Measurements from ENCODE around the gene TNFSF12.

The TNFSF12 gene

DNA sequence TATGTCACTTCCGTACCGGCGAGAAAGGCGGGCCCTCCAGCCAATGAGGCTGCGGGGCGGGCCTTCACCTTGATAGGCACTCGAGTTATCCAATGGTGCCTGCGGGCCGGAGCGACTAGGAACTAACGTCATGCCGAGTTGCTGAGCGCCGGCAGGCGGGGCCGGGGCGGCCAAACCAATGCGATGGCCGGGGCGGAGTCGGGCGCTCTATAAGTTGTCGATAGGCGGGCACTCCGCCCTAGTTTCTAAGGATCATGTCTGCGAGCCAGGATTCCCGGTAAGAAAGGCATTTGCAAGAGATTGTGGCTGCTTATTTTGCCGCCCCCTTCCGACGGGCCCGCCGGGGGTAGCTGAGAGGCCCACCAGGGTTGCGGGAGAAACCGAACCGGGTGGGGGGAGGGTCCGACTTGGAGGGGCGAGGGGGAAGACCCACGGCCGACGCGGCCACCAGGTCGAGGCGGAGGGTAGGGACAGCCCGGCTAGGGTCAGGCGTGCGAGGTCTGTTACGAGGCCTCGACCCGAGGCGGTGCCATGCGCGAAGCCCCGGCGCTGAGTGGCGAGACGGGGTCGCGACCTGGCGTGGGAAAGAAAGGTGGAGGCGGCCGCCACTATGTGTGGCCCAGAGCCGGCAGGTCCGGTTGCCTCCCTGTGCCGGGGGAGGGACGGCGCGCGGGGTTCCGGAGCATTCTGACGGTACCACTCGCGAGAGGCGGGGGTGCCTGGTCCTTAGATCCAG, 23.9 kb downstream of the TNFSF12 start:
- DNase-seq = peak; percentile 96

DNA sequence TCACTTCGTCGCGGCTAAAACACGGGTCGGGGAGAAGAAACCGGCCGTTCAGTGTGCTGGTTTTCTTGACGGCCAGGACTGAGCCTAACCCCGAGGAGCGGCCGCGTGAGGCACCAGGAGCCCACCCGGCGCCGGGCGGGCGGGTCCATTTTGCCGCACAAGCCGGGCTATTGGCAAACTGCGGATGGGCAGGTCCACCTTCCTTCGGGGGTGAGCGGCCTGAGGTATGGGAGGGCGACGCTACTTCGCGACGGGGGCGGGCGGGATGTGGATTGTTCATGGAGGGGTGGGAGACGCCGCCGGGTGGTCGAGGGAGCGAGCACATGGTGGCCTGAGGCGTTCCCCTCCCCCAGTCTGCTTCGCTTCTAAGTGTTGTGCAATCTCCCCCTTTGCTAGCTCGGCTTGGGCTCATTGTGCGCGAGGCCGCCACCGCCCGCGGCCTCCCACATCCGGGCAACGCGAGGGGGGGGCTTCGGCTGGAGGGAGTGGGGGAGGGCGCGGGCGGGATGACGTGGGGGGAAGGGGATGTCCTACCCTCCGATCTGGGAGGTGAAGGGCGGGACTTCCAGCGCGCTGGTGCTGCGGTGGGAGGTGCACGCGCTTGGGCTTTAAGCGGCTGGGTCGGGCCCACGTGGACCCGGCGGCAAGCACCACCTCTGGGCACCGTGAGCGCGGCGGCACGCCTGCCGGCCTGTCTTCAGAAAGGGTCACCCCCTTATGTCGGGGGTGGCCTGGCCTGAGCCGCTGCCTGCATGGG, 24.6 kb downstream of the TNFSF12 start:
- peak; percentile 80 for DNase-seq

DNA sequence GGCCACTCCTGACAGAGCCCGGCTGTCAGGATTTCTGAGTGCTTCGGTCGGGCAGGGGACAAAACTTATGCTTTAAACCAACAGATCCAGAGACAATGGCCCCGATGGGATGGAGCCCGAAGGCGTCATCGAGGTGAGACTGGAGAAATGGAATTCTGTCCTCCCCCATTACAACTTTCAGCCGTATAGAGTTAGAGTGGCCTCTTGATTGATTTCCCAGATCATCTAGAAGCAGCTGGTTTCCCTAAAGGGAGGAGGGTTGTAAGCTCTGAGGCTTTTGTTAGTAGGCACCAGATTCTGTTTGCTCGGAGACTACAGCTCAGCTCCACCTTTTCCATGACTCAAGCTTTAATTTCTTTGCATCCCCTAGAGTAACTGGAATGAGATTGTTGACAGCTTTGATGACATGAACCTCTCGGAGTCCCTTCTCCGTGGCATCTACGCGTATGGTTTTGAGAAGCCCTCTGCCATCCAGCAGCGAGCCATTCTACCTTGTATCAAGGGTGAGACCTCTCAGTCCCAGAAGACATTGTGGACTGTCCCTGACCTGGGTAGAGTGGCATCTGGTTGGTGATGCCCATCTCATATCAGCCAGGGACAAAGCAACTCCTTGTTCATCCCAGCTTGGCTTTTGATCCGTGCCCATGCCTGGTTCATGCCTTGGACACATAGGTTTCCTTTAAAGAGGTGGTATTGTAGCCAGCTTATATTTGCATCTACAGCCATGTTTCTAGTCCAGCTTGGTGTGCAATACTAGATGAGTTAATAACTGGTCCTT, 25.5 kb downstream of the TNFSF12 start:
- no peak for DNase-seq

DNA sequence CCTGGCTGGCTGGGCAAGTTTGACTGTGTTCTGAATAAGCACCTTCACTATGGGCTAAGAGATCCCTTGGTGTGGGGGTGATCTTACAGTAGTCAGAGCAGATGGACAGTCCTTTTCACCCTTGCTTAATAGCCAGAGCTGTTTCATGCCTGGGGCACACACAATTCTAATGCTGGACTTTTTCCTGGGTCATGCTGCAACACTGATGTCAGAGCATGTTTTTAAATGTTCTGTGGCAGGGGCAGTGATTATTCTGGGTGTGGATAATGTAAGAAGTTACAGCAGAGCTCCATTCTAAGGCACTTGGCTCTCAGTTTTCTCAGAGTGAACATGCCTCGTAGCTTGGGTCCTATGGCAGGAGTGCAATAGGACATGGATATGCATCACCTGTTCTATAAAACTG, 26.6 kb downstream of the TNFSF12 start:
- no peak for DNase-seq

DNA sequence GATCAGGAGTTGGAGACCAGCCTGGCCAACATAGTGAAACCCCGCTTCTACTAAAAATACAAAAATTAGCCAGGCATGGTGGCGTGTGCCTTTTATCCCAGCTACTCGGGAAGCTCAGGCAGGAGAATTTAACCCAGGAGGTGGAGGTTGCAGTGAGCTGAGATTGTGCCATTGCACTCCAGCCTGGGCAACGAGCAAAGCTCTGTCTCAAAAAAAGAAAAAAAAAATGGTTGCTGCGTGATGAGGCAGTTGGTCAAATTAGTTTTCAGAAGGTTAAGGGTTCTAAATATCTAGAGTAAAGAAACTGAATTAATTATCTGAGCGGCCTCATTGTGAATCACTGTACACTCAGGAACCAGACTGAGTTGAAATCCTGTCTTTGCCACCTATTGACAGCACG, 27.1 kb downstream of the TNFSF12 start:
- no peak for DNase-seq

DNA sequence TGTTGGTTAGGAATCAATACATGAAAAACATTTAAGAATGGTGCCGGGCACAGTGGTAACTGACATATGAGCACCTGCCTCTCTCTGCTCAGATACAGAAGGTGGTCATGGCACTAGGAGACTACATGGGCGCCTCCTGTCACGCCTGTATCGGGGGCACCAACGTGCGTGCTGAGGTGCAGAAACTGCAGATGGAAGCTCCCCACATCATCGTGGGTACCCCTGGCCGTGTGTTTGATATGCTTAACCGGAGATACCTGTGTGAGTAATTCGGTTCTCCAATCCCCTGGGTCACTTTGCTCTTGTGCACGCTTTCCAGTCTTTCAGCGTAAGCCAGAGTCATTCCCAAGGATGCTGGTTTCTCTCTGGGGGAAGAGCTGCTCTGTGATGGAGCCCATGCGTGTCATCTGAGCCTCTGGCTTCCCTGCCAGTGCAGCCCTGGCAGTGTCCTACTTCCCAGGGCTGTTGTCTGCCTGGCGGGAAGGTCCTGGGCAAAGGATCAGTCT, 27.6 kb downstream of the TNFSF12 start:
- DNase-seq = no peak

DNA sequence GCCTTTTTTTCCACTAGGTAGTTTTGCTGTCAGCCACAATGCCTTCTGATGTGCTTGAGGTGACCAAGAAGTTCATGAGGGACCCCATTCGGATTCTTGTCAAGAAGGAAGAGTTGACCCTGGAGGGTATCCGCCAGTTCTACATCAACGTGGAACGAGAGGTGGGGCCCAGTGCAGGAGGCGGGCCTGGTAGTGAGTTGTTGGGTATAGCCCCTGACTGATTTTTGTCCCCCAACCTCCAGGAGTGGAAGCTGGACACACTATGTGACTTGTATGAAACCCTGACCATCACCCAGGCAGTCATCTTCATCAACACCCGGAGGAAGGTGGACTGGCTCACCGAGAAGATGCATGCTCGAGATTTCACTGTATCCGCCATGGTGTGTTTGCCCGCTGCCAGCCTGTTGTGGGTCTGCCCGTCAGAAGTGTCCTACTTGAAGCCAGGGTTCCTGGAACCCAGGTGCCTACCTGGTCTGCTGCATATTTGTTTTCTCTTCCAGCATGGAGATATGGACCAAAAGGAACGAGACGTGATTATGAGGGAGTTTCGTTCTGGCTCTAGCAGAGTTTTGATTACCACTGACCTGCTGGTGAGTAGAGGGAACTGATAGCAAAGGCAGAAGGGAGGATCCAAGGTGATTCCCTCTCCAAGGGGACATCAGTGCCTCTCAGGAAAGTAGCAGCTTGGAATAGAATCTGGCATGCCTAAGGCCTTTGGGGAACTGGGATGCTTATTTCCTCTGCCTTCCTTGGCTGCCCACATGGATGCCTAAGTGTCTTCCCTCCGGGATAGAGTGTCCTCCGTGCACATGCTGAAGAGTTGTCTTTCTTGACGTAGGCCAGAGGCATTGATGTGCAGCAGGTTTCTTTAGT, 28.7 kb downstream of the TNFSF12 start:
- no peak for DNase-seq

DNA sequence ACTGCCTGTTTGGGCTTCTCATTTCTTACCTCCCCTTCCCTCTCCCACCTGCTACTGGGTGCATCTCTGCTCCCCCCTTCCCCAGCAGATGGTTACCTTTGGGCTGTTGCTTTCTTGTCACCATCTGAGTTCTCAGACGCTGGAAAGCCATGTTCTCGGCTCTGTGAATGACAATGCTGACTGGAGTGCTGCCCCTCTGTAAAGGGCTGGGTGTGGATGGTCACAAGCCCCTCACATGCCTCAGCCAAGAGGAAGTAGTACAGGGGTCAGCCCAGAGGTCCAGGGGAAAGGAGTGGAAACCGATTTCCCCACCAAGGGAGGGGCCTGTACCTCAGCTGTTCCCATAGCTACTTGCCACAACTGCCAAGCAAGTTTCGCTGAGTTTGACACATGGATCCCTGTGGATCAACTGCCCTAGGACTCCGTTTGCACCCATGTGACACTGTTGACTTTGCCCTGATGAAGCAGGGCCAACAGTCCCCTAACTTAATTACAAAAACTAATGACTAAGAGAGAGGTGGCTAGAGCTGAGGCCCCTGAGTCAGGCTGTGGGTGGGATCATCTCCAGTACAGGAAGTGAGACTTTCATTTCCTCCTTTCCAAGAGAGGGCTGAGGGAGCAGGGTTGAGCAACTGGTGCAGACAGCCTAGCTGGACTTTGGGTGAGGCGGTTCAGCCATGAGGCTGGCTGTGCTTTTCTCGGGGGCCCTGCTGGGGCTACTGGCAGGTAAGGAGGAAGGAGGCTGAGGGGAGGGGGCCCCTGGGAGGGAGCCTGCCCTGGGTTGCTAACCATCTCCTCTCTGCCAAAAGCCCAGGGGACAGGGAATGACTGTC, 30.4 kb downstream of the TNFSF12 start, which contains the start of gene CD68:
Gene CD68, plus strand, starts transcription at position 638 of the 833 bp plus-strand sequence. Its CDS starts 40 bp downstream, at position 678.
- no peak for DNase-seq

DNA sequence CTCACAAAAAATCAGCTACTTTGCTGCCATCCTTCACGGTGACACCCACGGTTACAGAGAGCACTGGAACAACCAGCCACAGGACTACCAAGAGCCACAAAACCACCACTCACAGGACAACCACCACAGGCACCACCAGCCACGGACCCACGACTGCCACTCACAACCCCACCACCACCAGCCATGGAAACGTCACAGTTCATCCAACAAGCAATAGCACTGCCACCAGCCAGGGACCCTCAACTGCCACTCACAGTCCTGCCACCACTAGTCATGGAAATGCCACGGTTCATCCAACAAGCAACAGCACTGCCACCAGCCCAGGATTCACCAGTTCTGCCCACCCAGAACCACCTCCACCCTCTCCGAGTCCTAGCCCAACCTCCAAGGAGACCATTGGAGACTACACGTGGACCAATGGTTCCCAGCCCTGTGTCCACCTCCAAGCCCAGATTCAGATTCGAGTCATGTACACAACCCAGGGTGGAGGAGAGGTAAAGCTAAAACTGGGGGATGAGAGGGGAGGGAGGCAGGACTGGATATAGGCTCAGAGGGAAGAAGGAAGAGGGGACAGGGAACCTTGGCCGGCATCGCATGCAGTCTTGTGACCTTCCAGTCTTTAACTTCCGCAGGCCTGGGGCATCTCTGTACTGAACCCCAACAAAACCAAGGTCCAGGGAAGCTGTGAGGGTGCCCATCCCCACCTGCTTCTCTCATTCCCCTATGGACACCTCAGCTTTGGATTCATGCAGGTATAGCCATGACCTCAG, 31.2 kb downstream of the TNFSF12 start:
- DNase-seq = no peak

DNA sequence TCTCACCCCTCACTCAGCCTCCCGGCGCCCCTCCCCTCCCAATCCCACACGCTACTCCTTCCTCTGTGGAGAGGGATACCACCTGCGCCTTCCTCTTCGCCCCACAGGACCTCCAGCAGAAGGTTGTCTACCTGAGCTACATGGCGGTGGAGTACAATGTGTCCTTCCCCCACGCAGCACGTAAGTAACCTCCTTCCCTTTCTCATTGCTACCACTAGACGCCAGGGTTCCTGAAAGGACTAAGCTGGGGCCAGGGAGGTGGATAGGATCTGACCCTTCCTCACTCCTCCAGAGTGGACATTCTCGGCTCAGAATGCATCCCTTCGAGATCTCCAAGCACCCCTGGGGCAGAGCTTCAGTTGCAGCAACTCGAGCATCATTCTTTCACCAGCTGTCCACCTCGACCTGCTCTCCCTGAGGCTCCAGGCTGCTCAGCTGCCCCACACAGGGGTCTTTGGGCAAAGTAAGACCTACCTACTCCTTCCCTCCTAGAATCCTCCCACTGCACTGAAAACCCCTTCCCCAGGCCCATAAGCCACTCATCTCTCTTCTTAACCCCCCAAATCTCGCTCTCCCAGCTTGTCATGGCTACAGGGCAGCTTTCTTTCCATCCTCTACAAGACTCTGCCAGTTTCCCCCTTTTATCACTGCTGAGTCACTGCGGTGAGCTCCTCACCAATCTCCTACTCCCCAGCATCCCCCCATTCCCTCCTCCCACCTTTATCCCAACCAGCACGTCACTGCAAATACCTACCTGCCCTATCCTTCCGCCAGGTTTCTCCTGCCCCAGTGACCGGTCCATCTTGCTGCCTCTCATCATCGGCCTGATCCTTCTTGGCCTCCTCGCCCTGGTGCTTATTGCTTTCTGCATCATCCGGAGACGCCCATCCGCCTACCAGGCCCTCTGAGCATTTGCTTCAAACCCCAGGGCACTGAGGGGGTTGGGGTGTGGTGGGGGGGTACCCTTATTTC, 32.0 kb downstream of the TNFSF12 start:
- no peak for DNase-seq

DNA sequence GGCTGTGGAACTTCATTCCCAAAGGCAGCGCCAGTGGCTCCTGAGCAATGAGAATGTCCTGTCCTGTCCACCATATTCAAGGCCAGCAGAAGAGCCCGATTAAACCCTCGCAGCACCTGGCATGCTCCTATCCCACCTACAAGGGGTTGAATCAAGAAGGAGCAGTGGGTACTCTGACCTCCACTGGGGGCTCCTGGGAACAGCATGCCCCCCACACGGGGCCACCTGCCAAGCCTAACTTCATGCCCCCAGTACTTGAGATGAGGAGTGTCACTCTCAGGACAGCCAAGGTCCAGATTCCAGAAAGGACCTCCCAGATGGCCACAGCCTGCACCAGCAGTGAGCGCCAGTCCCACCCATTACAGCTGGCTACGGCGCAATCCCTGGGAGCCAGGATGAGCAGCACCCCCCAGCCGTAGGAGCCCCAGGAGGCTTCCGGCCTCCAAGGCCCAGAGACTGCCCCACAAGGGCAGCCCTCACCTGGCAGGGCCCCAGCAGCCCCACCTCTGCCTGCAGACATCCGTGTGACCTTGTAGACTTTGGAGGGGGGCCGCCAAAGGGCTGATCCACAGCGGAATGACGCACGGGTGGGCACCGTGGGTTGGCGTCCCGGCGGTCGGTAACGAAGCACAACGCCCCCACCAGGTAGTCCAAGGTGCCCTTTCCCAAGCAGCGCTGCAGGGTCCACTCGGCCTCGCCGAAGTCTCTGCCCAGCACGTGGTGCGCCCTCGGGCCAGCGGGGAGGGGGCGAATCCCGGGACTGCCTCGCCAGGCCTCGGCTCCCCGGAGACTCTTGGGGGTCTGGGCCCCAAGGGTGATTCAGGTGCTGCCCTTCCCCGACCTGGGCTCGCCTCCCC, 33.8 kb downstream of the TNFSF12 start:
- DNase-seq = no peak

DNA sequence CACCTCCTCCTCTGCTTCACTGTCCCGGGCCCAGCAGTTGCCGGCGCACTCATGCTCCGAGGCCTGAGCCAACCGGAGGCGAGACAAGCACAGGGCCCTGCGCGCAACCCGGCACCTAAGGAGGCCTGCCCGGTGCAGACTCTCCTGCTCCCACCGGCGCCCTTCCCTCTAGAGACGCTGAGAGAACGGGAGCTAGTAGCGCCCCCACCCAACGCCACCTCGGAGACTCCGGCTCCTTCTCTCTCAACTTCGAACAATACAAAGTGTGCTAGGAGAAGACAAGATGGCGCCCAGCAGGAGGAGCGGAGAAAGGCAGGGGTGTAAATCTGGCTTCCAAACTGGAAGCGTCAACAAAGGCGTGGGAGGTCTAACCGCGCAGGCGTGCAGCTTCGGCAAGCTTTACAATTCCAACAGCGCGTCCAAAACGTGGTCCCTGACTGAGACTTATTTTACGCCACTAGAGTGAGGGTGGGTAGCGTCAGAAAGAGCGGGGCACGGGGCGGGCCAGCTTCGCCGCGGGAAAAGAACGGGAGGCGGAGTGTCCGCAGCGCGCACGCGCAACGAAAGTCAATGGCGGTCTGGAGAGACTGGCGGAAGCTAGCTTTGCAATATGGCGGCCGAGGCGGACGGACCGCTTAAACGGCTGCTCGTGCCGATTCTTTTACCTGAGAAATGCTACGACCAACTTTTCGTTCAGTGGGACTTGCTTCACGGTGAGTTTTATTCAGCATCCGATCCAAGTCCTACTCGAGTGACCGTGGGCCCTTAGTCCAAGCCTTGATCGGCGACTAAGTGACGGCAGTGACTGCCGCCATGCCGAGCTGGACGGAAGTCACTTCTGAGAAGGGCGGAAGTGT, 34.6 kb downstream of the TNFSF12 start, which contains the start of gene MPDU1:
Gene MPDU1, plus strand, starts transcription at position 600 of the 857 bp plus-strand sequence. Its CDS starts 11 bp downstream, at position 611.
- DNase-seq = peak; percentile 95

DNA sequence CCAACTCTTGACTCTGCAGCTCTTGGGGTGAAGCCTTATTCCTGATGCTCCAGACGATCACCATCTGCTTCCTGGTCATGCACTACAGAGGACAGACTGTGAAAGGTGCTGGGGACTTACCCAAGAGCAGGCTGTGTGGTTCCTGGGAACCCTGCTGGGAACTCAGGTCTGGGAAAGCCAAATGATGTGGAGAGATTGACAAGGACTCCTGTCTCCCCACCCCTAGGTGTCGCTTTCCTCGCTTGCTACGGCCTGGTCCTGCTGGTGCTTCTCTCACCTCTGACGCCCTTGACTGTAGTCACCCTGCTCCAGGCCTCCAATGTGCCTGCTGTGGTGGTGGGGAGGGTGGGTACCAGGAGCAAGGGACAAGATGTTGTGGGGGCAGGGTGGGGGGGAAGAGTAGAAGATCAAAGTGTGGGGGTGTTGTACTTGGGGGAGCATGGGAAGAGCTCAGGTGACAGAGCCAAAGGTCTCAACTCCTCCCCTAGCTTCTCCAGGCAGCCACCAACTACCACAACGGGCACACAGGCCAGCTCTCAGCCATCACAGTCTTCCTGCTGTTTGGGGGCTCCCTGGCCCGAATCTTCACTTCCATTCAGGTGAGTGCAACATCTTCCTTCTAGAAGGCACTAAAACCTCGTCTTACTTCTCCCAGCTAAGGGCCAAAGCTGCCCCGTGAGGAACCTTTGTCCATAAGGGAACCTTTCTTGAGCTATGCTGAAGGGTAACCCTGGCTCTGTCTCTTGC, 38.0 kb downstream of the TNFSF12 start:
- no peak for DNase-seq

DNA sequence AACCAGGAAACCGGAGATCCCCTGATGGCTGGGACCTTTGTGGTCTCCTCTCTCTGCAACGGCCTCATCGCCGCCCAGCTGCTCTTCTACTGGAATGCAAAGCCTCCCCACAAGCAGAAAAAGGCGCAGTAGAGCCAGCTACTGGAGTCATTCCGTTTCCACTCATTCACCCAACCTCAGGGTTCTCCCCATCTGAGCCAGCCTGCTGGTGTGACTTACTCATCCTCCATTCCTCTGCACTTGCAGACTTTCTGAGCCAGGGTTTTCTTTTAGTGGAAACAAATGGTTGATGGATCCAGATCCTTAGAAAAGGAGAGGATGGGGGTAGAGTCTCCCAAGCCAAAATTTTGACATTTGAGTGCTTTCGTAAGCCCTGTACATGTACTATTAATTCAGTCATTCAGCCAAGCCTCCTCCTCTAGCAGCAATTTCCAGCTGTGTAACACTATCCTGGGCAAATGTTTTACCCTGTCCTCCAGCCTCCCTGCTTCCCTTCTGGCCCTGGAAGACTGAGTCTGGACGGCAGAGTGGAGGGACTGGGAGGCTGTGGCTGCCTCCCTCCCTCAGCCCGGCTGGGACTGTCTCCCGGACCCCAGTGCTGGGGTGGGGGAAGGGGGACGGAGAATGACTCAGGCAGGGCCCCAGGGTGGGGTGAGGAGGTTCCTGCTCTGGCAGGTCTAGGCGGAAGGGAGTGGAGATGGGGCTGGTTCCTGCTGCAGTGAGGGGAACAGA, 38.7 kb downstream of the TNFSF12 start:
- no peak for DNase-seq

DNA sequence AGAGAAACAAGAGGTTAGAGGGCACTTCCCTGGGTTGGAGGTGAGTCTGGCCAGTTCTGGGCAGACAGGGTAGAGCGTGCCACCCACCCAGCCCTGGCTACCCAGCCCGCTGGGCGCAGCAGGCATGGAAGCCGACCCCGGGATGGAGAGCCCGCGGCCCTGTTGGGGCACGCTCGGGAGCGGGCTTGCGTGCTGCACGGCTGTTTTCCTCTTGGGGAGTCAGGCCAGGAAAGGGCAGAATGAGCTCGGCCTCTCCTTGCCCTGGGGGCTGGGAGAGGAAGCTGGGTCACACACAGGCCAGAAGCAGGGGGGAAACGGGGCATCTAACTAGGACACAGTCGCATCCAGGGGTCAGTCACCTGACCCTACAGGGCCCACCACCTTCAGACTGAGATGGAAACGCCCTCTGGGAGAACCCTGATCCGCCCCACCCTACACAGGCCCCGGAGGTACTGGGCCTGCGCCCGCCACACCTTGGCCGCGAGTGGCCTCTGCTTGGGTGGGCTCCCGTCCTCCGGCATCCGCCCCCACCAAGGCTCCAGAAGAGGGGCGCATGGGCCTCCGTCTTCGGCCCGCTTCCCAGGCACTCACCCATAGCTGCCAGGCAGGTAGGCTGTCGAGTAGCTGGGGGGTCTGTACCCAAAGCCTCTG, 39.8 kb downstream of the TNFSF12 start:
- no peak for DNase-seq
